HEK293 (cell line): ENCODE measurements around the gene IL1RAPL1.
"Not testable (repeated sequence)": the region's sequence is repeated elsewhere in the genome, so short reads cannot be mapped to it uniquely, and the experiment has no call there.

Experiments
- CTCF ChIA-PET: fragments of 350-600 bp; formaldehyde crosslinking; extraction: SDS; loops from one replicate; lab custom pipeline; 2021; ENCODE audit warnings: antibody characterized with exemption; lab: Yijun Ruan, JAX
- POLR2A ChIA-PET: fragments of 300-600 bp; formaldehyde crosslinking; extraction: SDS; loops from one replicate; lab custom pipeline; 2020; ENCODE audit warnings: antibody characterized with exemption, inconsistent platforms; lab: Yijun Ruan, JAX
- H3K27ac ChIP-seq: fragments of 200-500 bp; sonication (Bioruptor generic); 2 replicates; pipeline ENCODE4 v1.5.1; 2014; ENCODE audit warnings: low read depth, low read length, control low read depth, inconsistent platforms; ENCODE audit errors: extremely low read depth
- H3K36me3 ChIP-seq, 2 experiments: fragments of 200-500 bp in 1 of 2; sonication (Bioruptor generic) in 1 of 2; 1 replicate in 1 of 2; 2 replicates in 1 of 2; pipeline ENCODE4 v1.5.1; 2014 to 2017; ENCODE audit warnings: inconsistent platforms in 2 of 2, low read length in 2 of 2; ENCODE audit not compliant: control insufficient read depth in 2 of 2, insufficient read depth in 1 of 2
- H3K4me1 ChIP-seq: fragments of 200-500 bp; sonication (Bioruptor generic); 2 replicates; pipeline ENCODE4 v1.5.1; 2014; ENCODE audit warnings: mild to moderate bottlenecking, low read length, inconsistent platforms; ENCODE audit not compliant: control insufficient read depth, insufficient read depth
- H3K4me3 ChIP-seq: 2 replicates; pipeline ENCODE4 v1.5.1; 2011; ENCODE audit warnings: low read depth, mild to moderate bottlenecking, control low read depth, low read length, moderate library complexity
- H3K9me3 ChIP-seq: fragments of 200-500 bp; sonication (Bioruptor generic); 2 replicates; pipeline ENCODE4 v1.5.1; 2014; ENCODE audit warnings: low read depth, low read length, inconsistent platforms; ENCODE audit not compliant: control insufficient read depth, insufficient read depth
- BCL11B ChIP-seq: fragments of 450-650 bp; formaldehyde crosslinking; IDR thresholded peaks from 2 replicates; pipeline ENCODE4 v1.5.1; 2016; ENCODE audit warnings: low read depth, missing biosample characterization, missing genetic modification characterization
- OVOL3 ChIP-seq: fragments of 450-650 bp; formaldehyde crosslinking; IDR thresholded peaks from 2 replicates; pipeline ENCODE4 v1.5.1; 2016; ENCODE audit warnings: missing biosample characterization, missing genetic modification characterization
- WT1 ChIP-seq: fragments of 450-650 bp; formaldehyde crosslinking; IDR thresholded peaks from 2 replicates; pipeline ENCODE4 v1.5.1; 2016; ENCODE audit warnings: missing biosample characterization, missing genetic modification characterization
- ZBTB1 ChIP-seq: fragments of 450-650 bp; formaldehyde crosslinking; IDR thresholded peaks from 2 replicates; pipeline ENCODE4 v1.5.1; 2016; ENCODE audit warnings: missing biosample characterization, missing genetic modification characterization
- ZBTB20 ChIP-seq: fragments of 450-650 bp; formaldehyde crosslinking; IDR thresholded peaks from 2 replicates; pipeline ENCODE4 v1.5.1; 2016; ENCODE audit warnings: missing biosample characterization, missing genetic modification characterization
- ZEB2 ChIP-seq: fragments of 450-650 bp; formaldehyde crosslinking; IDR thresholded peaks from 2 replicates; pipeline ENCODE4 v1.5.1; 2016; ENCODE audit warnings: missing biosample characterization, missing genetic modification characterization
- ZFP37 ChIP-seq: fragments of 450-650 bp; formaldehyde crosslinking; IDR thresholded peaks from 2 replicates; pipeline ENCODE4 v1.5.1; 2016; ENCODE audit warnings: missing biosample characterization, missing genetic modification characterization
- ZNF114 ChIP-seq: fragments of 450-650 bp; formaldehyde crosslinking; IDR thresholded peaks from 2 replicates; pipeline ENCODE4 v1.5.0; 2017; ENCODE audit warnings: missing biosample characterization, missing genetic modification characterization
- ZNF146 ChIP-seq: fragments of 450-650 bp; formaldehyde crosslinking; IDR thresholded peaks from 2 replicates; pipeline ENCODE4 v1.5.1; 2016; ENCODE audit warnings: missing biosample characterization, missing genetic modification characterization
- ZNF341 ChIP-seq: fragments of 450-650 bp; formaldehyde crosslinking; IDR thresholded peaks from 2 replicates; pipeline ENCODE4; 2016; ENCODE audit warnings: low read depth, missing biosample characterization, missing genetic modification characterization
- ZNF426 ChIP-seq: fragments of 450-650 bp; formaldehyde crosslinking; IDR thresholded peaks from 2 replicates; pipeline ENCODE4 v1.5.1; 2017; ENCODE audit warnings: missing biosample characterization, missing genetic modification characterization, mild to moderate bottlenecking, inconsistent platforms, moderate library complexity
- ZNF521 ChIP-seq: fragments of 450-650 bp; formaldehyde crosslinking; IDR thresholded peaks from 2 replicates; pipeline ENCODE4 v1.5.1; 2017; ENCODE audit warnings: missing biosample characterization, mild to moderate bottlenecking, missing genetic modification characterization
- ZNF621 ChIP-seq: fragments of 450-650 bp; formaldehyde crosslinking; IDR thresholded peaks from 2 replicates; pipeline ENCODE4 v1.5.1; 2017; ENCODE audit warnings: missing biosample characterization, missing genetic modification characterization
- ZNF624 ChIP-seq: fragments of 450-650 bp; formaldehyde crosslinking; IDR thresholded peaks from 2 replicates; pipeline ENCODE4 v1.5.1; 2017; ENCODE audit warnings: missing biosample characterization, missing genetic modification characterization
- ZNF701 ChIP-seq: fragments of 450-650 bp; formaldehyde crosslinking; IDR thresholded peaks from 2 replicates; pipeline ENCODE4 v1.5.1; 2016; ENCODE audit warnings: missing biosample characterization, missing genetic modification characterization
- ZNF776 ChIP-seq: fragments of 450-650 bp; formaldehyde crosslinking; IDR thresholded peaks from 2 replicates; pipeline ENCODE4 v1.5.0; 2017; ENCODE audit warnings: missing biosample characterization, missing genetic modification characterization, borderline replicate concordance
- TF ChIP-seq, protein P1 (sequence below): fragments of 450-650 bp; formaldehyde crosslinking; IDR thresholded peaks from 2 replicates; pipeline ENCODE4 v1.5.1; 2016; ENCODE audit warnings: missing biosample characterization, missing genetic modification characterization
- TF ChIP-seq, protein P2 (sequence below): fragments of 450-650 bp; formaldehyde crosslinking; IDR thresholded peaks from 2 replicates; pipeline ENCODE4; 2016; ENCODE audit warnings: missing biosample characterization, missing genetic modification characterization
- TF ChIP-seq, protein P3 (sequence below): fragments of 450-650 bp; formaldehyde crosslinking; IDR thresholded peaks from 2 replicates; pipeline ENCODE4 v1.5.1; 2016; ENCODE audit warnings: missing biosample characterization, missing genetic modification characterization

Gene IL1RAPL1

DNA sequence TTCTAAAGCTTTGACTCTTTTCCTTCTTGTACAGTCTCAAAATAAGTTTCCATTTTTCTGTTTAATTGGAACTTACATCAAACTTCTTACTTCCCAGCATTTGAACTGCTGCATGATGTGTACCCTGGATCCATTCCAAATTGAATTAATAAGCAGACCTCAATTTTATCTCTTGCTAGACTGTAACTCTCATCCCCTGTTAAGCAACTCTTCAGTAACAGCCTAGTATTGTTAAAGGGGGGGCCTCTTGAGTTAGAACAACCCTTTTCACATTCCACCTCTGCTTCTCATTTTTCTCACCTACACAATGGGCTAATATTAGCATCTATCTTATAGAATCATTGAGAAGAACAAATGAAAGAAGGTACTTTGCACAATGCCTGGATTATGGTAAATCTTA, 169.4 kb downstream of the IL1RAPL1 start:
- Histone ChIP-seq H3K27ac (no peak overlapping the region), H3K4me3 (no peak overlapping the region), H3K36me3 (no peaks in the 10 kb centered on the region), H3K4me1 (no peaks in the 10 kb centered on the region), H3K9me3 (no peaks in the 10 kb centered on the region)
- CTCF ChIA-PET: no interaction called here
- TF ChIP-seq ZBTB1 (tag by site-specific recombination) (no peak), ZNF701 (tag by site-specific recombination) (no peak), ZNF114 (no peak), BCL11B (no peak), ZNF426 (tag by site-specific recombination) (no peak), ZNF776 (tag by site-specific recombination) (no peak), ZNF341 (tag by site-specific recombination) (no peak), ZNF621 (tag by site-specific recombination) (no peak), OVOL3 (tag by site-specific recombination) (no peak), ZBTB20 (tag by site-specific recombination) (no peak), ZNF146 (tag by site-specific recombination) (no peak), WT1 (tag by site-specific recombination) (no peak), ZNF624 (tag by site-specific recombination) (no peak), ZNF521 (tag by site-specific recombination) (no peak)
- TF ChIP-seq, protein P1, sequence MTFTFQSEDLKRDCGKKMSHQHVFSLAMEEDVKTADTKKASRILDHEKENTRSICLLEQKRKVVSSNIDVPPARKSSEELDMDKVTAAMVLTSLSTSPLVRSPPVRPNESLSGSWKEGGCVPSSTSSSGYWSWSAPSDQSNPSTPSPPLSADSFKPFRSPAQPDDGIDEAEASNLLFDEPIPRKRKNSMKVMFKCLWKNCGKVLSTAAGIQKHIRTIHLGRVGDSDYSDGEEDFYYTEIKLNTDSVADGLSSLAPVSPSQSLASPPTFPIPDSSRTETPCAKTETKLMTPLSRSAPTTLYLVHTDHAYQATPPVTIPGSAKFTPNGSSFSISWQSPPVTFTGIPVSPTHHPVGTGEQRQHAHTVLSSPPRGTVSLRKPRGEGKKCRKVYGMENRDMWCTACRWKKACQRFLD (tag by site-specific recombination): no peak
- TF ChIP-seq, protein P2, sequence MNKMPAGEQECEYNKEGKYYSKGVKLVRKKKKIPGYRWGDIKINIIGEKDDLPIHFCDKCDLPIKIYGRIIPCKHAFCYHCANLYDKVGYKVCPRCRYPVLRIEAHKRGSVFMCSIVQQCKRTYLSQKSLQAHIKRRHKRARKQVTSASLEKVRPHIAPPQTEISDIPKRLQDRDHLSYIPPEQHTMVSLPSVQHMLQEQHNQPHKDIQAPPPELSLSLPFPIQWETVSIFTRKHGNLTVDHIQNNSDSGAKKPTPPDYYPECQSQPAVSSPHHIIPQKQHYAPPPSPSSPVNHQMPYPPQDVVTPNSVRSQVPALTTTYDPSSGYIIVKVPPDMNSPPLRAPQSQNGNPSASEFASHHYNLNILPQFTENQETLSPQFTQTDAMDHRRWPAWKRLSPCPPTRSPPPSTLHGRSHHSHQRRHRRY (tag by site-specific recombination): no peak
- POLR2A ChIA-PET: no interaction called here

DNA sequence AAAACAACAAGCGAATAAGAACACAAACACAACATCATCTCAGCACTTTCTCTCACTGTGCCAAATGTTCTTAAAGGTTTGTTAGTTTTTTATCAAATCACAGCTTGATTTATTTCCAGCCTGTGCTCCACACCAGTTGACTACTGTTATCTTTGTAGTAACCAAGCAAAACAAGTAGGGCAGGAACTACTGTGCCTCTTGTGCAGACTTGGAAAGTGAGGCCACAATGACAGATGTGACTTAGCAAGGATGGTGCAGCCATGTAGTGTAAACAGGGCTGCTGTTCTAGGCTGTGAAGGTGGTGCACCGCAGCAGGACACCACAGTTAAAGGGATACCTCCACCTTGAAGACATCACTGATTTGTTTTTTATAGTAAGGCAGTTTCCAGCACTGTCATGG, 170.0 kb downstream of the IL1RAPL1 start:
- Histone ChIP-seq H3K4me3 (no peak overlapping the region), H3K27ac (no peak overlapping the region)
- no peak for TF ChIP-seq ZFP37 (tag by site-specific recombination)
- TF ChIP-seq, protein P3, sequence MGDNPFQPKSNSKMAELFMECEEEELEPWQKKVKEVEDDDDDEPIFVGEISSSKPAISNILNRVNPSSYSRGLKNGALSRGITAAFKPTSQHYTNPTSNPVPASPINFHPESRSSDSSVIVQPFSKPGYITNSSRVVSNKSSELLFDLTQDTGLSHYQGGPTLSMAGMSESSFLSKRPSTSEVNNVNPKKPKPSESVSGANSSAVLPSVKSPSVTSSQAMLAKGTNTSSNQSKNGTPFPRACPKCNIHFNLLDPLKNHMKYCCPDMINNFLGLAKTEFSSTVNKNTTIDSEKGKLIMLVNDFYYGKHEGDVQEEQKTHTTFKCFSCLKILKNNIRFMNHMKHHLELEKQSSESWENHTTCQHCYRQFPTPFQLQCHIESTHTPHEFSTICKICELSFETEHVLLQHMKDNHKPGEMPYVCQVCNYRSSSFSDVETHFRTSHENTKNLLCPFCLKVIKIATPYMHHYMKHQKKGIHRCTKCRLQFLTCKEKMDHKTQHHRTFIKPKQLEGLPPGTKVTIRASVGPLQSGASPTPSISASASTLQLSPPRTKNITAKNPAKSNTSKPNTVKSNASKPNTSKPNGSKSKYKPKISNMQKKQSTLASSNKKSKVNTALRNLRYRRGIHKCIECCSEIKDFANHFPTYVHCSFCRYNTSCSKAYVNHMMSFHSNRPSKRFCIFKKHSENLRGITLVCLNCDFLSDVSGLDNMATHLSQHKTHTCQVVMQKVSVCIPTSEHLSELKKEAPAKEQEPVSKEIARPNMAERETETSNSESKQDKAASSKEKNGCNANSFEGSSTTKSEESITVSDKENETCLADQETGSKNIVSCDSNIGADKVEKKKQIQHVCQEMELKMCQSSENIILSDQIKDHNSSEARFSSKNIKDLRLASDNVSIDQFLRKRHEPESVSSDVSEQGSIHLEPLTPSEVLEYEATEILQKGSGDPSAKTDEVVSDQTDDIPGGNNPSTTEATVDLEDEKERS (tag by site-specific recombination): no peak
- no peak for TF ChIP-seq ZEB2
- TF ChIP-seq, all 188 proteins: peak for 0
- Histone ChIP-seq H3K4me1 (no peaks in the 10 kb centered on the region), H3K9me3 (no peaks in the 10 kb centered on the region), H3K36me3 (no peaks in the 10 kb centered on the region)
- ChIA-PET POLR2A (no interaction called here), CTCF (no interaction called here)

DNA sequence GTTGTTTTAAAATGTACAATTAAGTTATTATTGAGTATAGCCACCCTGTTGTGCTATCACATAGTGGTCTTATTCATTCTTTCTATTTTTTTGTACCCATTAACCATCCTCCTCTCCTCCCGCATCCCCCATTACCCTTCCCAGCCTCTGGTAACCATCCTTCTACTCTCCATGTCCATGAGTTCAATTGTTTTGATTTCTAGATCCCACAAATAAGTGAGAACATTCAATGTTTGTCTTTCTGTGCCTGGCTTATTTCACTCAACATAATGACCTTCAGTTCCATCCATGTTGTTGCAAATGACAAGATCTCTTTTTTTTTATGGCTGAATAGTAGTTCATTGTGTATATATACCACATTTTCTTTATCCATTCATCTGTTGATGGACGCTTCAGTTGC, 179.3 kb downstream of the IL1RAPL1 start:
- POLR2A ChIA-PET, H3K36me3 ChIP-seq, H3K27ac ChIP-seq, H3K4me3 ChIP-seq, CTCF ChIA-PET, H3K9me3 ChIP-seq, H3K4me1 ChIP-seq: not testable (repeated sequence)
